Measurements from ENCODE around the gene TAS1R3.

DNA sequence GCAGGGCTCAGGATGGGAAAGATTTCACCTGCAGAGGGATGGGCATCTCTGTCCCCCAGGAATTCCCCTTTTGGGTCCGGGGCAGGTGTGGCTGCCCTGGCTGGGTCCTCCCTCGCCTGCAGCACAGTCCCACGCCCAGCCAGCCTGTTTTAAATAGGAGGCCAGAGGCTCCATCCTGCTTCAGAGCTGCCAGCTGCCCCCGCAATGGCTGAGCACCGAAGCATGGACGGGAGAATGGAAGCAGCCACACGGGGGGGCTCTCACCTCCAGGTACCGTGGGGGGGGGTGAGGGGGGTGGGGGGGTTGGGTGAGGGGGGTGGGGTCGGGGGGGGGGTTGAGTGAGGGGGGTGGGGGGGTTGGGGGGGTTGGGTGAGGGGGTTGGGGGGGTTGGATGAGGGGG lies 47.3 kb upstream of the TAS1R3 start:
- no peak for TF ChIP-seq GATA2 (IDR thresholded peaks at IDR 0.05; ENCODE audit: low read depth, low read length)
- TF ChIP-seq GATA3 (IDR thresholded peaks at IDR 0.05; ENCODE audit: low read depth, low read length) = no peak
